Neural crest cell (in vitro differentiated cells): ENCODE measurements around the gene PLTP. TPM values are rescaled to one million over a fixed set of nuclear protein-coding genes. Genes with fewer than 3 reads are reported as not detected.

Experiments
- DNase-seq: peaks from one replicate; pipeline ENCODE4 v3.0.0; 2021; ENCODE audit warnings: low read depth, mixed read lengths, low spot score
- H3K27ac Mint-ChIP-seq: one replicate; pipeline ENCODE4 v1.8.0; 2021; ENCODE audit warnings: mild to moderate bottlenecking, mixed read lengths; ENCODE audit not compliant: unreplicated experiment
- H3K27me3 Mint-ChIP-seq: 2 replicates; pipeline ENCODE4 v1.8.0; 2021; ENCODE audit warnings: low read depth, mild to moderate bottlenecking, mixed read lengths
- H3K36me3 Mint-ChIP-seq: 2 replicates; pipeline ENCODE4 v1.8.0; 2021; ENCODE audit warnings: low read depth, mild to moderate bottlenecking, mixed read lengths
- H3K4me1 Mint-ChIP-seq: 2 replicates; pipeline ENCODE4 v1.8.0; 2021; ENCODE audit warnings: mixed read lengths
- H3K4me3 Mint-ChIP-seq: one replicate; pipeline ENCODE4 v1.8.0; 2021; ENCODE audit warnings: mild to moderate bottlenecking, mixed read lengths
- H3K9me3 Mint-ChIP-seq: 2 replicates; pipeline ENCODE4 v1.8.0; 2021; ENCODE audit warnings: mixed read lengths
- total RNA-seq: library from RNA; stranded (reverse); gene quantifications from 2 replicates; pipeline ENCODE4 v1.2.1, GENCODE V29; 2021
- TF ChIP-seq, protein P1 (sequence below): fragments of 200-600 bp; sonication (generic); conservative IDR thresholded peaks from 2 replicates; pipeline ENCODE4 v1.5.0; 2021; ENCODE audit warnings: antibody characterized with exemption, mild to moderate bottlenecking

The PLTP gene
- total RNA-seq, 1 donor from 2014 or later, result 61.0 TPM

- TF ChIP-seq, protein P1, sequence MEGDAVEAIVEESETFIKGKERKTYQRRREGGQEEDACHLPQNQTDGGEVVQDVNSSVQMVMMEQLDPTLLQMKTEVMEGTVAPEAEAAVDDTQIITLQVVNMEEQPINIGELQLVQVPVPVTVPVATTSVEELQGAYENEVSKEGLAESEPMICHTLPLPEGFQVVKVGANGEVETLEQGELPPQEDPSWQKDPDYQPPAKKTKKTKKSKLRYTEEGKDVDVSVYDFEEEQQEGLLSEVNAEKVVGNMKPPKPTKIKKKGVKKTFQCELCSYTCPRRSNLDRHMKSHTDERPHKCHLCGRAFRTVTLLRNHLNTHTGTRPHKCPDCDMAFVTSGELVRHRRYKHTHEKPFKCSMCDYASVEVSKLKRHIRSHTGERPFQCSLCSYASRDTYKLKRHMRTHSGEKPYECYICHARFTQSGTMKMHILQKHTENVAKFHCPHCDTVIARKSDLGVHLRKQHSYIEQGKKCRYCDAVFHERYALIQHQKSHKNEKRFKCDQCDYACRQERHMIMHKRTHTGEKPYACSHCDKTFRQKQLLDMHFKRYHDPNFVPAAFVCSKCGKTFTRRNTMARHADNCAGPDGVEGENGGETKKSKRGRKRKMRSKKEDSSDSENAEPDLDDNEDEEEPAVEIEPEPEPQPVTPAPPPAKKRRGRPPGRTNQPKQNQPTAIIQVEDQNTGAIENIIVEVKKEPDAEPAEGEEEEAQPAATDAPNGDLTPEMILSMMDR, result no peak
- H3K4me1 Mint-ChIP-seq, result peaks cover 12% of the 10 kb centered on the region
- H3K9me3 Mint-ChIP-seq, result peaks cover 4% of the 10 kb centered on the region
- no peak overlapping the region for H3K4me3 Mint-ChIP-seq
- no peak for DNase-seq
- no peaks in the 10 kb centered on the region for H3K27me3 Mint-ChIP-seq
- no peak overlapping the region for H3K27ac Mint-ChIP-seq
- H3K36me3 Mint-ChIP-seq, result peaks cover 3% of the 10 kb centered on the region
These were observed 38.4 kb downstream of the PLTP start for GRCh38 chr20:45873409-45874103.

DNA sequence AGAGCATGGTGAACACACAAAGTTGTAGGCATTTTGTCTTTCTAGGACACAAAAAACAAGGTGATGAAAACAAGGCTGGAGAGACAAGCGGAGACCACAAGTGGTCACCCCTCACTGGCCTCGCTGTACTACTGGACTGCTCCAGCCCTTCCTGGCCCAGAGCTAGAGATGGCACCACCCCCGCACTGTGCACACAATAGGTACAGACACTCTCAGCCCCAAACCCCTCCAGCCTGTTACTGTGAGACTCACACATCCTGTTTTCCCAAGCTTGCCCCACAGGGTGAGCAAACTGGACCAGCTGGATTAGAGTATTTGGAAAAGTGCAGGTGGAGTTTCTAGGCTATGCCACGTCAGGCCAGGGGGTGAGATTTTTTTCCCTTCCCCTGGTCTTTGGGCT, 39.3 kb downstream of the PLTP start:
- no peak for DNase-seq
- Mint-ChIP-seq H3K27me3 (no peaks in the 10 kb centered on the region), H3K4me1 (peaks cover 12% of the 10 kb centered on the region), H3K4me3 (no peak overlapping the region), H3K9me3 (peaks cover 4% of the 10 kb centered on the region), H3K27ac (no peak overlapping the region), H3K36me3 (peaks cover 3% of the 10 kb centered on the region)
- TF ChIP-seq, protein P1, result no peak

GRCh38 chr20:45867819-45868176, 44.2 kb downstream of the PLTP start:
- no peaks in the 10 kb centered on the region for H3K27me3 Mint-ChIP-seq
- H3K27ac Mint-ChIP-seq, result no peak overlapping the region
- no peak for DNase-seq
- TF ChIP-seq, protein P1, result no peak
- H3K4me1 Mint-ChIP-seq, result no peaks in the 10 kb centered on the region
- no peaks in the 10 kb centered on the region for H3K9me3 Mint-ChIP-seq
- no peak overlapping the region for H3K4me3 Mint-ChIP-seq
- H3K36me3 Mint-ChIP-seq, result no peaks in the 10 kb centered on the region

- TF ChIP-seq, protein P1, result no peak
- H3K4me3 Mint-ChIP-seq, result no peak overlapping the region
- H3K27me3 Mint-ChIP-seq, result no peaks in the 10 kb centered on the region
- no peak for DNase-seq
- H3K9me3 Mint-ChIP-seq, result no peaks in the 10 kb centered on the region
- no peaks in the 10 kb centered on the region for H3K4me1 Mint-ChIP-seq
- H3K27ac Mint-ChIP-seq, result no peak overlapping the region
- no peaks in the 10 kb centered on the region for H3K36me3 Mint-ChIP-seq
These were observed 44.7 kb downstream of the PLTP start for GRCh38 chr20:45867136-45867818.

DNA sequence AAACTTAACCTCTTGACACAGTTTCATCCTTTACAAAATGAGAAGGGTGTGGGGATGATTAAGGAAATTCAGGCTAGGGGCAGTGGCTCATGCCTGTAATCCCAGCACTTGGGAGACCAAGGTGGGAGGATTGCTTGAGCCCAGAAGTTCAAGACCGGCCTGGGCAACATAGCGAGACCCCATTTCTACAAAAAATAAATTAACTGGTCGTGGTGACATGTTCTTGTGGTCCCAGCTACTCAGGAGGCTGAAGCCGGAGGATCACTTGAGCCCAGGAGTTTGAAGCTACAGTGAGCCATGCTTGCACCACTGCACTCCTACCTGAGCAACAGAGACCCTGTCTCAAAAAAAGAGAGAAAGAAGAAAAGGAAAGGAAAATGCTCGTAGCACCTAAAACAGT, 45.5 kb downstream of the PLTP start:
- Mint-ChIP-seq H3K27me3 (no peaks in the 10 kb centered on the region), H3K4me1 (no peaks in the 10 kb centered on the region), H3K27ac (no peak overlapping the region), H3K9me3 (no peaks in the 10 kb centered on the region), H3K36me3 (no peaks in the 10 kb centered on the region), H3K4me3 (no peak overlapping the region)
- no peak for DNase-seq
- TF ChIP-seq, protein P1, result no peak
